ENCODE measurements around the gene ORM1. TPM values are rescaled to one million over a fixed set of nuclear protein-coding genes. Genes with fewer than 3 reads are reported as not detected.

Gene ORM1
- total and polyA plus RNA-seq, 2 of the 8 experiments (the other 6 are each of a cell fraction or from before 2014, with no cell fraction given), result 0.32 TPM; not detected in 1

DNA sequence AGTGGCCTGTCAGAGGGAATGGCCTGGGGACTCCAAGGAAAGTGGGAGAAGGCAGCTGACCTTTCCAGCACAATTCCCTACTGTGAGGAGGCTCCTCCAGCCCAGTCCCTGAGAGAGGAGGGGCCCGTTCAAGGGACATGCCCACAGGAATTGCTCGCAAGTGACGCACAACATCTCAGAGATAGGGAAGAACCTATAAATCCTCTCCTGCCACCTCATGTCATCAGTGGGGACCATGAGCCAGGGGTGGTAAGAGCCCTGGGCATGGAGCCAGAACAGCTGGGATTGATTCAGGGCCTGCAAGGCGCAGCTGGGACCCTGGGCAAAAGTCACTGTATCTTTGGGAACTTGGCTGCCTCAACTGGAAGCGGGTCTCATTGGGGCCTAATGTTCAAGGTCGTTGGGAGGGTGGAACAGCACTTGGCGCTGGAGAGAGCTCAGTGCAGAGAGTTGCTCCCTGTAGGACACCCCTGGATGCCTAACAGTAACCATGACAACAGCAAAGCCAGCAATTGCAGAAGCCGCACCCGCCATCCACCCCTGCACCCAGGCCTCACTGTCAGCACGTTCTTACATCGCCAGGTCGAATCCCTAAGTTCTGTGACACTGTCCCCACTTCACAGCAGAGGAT lies 41.3 kb upstream of the ORM1 start:
- Histone ChIP-seq H3K36me3 (ENCODE audit: control insufficient read depth in 2 of 4, insufficient read depth in 4 of 4, low read length in 3 of 4) (peaks cover 0 to 4% (median 0%) of the 10 kb centered on the region in 4 experiments; a peak in 2 of 8 replicates), H3K27me3 (replicated peaks in 1 of 4; ENCODE audit: control insufficient read depth in 3 of 4, extremely low read depth in 1 of 4, insufficient read depth in 3 of 4, low read length in 3 of 4) (no peaks in the 10 kb centered on the region), H3K9ac (replicated peaks in 1 of 4; ENCODE audit: extremely low read depth in 1 of 4, low read depth in 3 of 4, low read length in 3 of 4) (no peak overlapping the region), H3K27ac (ENCODE audit: low read depth, low read length) (no peak overlapping the region), H4K5ac (ENCODE audit: insufficient read length, low read depth, low read length) (no peak overlapping the region), H3K79me2 (ENCODE audit: control insufficient read depth in 1 of 2, insufficient read depth in 2 of 2, low read length in 2 of 2) (no peaks in the 10 kb centered on the region), H2AFZ (ENCODE audit: low read length) (no peak overlapping the region), H4K8ac (ENCODE audit: extremely low read depth, insufficient read depth, low read length) (no peak overlapping the region), H3K23ac (ENCODE audit: insufficient read length) (no peak overlapping the region), H2BK15ac (ENCODE audit: low read length) (no peak overlapping the region), H4K20me1 (replicated peaks in 1 of 2; ENCODE audit: control insufficient read depth in 1 of 2, insufficient read depth in 2 of 2, low read length in 2 of 2) (peaks cover 1 to 6% of the 10 kb centered on the region in 2 experiments), H2BK20ac (ENCODE audit: low read length) (no peak overlapping the region), H3K4me2 (ENCODE audit: insufficient read depth in 1 of 2, low read depth in 2 of 2, low read length in 2 of 2) (no peak overlapping the region), H3K9me3 (ENCODE audit: insufficient read depth in 2 of 2, low read depth in 1 of 2, low read length in 1 of 2) (no peaks in the 10 kb centered on the region), H3K4me3 (ENCODE audit: extremely low read depth in 1 of 4, insufficient read depth in 2 of 4, low read depth in 3 of 4, low read length in 4 of 4) (no peak overlapping the region), H2BK120ac (replicated peaks; ENCODE audit: low read depth, low read length) (no peak overlapping the region), H2AK5ac (ENCODE audit: low read depth, low read length) (no peak overlapping the region), H3K4me1 (replicated peaks in 1 of 4; ENCODE audit: control insufficient read depth in 3 of 4, insufficient read depth in 4 of 4, low read length in 3 of 4) (peaks cover 0 to 10% (median 1%) of the 10 kb centered on the region in 4 experiments; a peak in 3 of 7 replicates), H3K18ac (ENCODE audit: extremely low read depth, low read length) (no peak overlapping the region), H3K14ac (ENCODE audit: insufficient read length) (no peak overlapping the region), H3K56ac (replicated peaks; ENCODE audit: insufficient read length, low read depth, low read length) (no peak overlapping the region), H3K4ac (replicated peaks; ENCODE audit: insufficient read length, low read depth, low read length) (no peak overlapping the region), H2BK12ac (ENCODE audit: low read depth, low read length) (no peak overlapping the region), H2BK5ac (ENCODE audit: low read depth, low read length) (no peak overlapping the region), H3K23me2 (ENCODE audit: low read depth, low read length) (peaks cover 6% of the 10 kb centered on the region; the same call in 1 of the 2 replicates), H3K79me1 (ENCODE audit: low read depth, low read length) (no peaks in the 10 kb centered on the region), H4K91ac (replicated peaks; ENCODE audit: insufficient read length, low read length) (no peak overlapping the region)
- POLR2A ChIA-PET (ENCODE audit: partially characterized antibody), result interaction anchor here (1.1 kb wide), 1 partner anchor 30 kb away, joined by 3 read pairs; no protein-coding TSS in a partner anchor
- no peak for DNase-seq (ENCODE audit: low read depth in 1 of 2, low spot score in 2 of 2)
- CTCF ChIA-PET (ENCODE audit: partially characterized antibody), result interaction anchor here (0.6 to 3.1 kb wide), 6 partner anchors 10 to 197 kb away, joined by 3 to 18 read pairs (median 4); no protein-coding TSS in a partner anchor
- WGBS, 2 experiments (ENCODE audit: extremely low coverage in 1 of 2, insufficient coverage in 1 of 2, insufficient read length in 1 of 2, insufficient replicate concordance in 2 of 2, low coverage in 1 of 2, low lambda C conversion rate in 2 of 2, missing lambda C conversion rate in 1 of 2), result 89% methylated on average over 12 of the region's 12 CpGs; no CpG with 5 or more reads in 1 of the 2 experiments
- no peak for FAIRE-seq
- TF ChIP-seq RXRA (IDR thresholded peaks at IDR 0.05; ENCODE audit: insufficient read depth, low read depth, low read length) (no peak), SUZ12 (IDR thresholded peaks at IDR 0.05; ENCODE audit: low read length) (no peak), HDAC2 (IDR thresholded peaks at IDR 0.05; ENCODE audit: borderline replicate concordance in 1 of 2, low read depth in 2 of 2, low read length in 2 of 2) (no peak), RBBP5 (IDR thresholded peaks at IDR 0.05; ENCODE audit: borderline replicate concordance, low read depth, low read length) (no peak), BRCA1 (IDR thresholded peaks at IDR 0.05; ENCODE audit: low read depth, low read length) (no peak)
- TF ChIP-seq, protein P1, sequence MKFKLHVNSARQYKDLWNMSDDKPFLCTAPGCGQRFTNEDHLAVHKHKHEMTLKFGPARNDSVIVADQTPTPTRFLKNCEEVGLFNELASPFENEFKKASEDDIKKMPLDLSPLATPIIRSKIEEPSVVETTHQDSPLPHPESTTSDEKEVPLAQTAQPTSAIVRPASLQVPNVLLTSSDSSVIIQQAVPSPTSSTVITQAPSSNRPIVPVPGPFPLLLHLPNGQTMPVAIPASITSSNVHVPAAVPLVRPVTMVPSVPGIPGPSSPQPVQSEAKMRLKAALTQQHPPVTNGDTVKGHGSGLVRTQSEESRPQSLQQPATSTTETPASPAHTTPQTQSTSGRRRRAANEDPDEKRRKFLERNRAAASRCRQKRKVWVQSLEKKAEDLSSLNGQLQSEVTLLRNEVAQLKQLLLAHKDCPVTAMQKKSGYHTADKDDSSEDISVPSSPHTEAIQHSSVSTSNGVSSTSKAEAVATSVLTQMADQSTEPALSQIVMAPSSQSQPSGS (IDR thresholded peaks at IDR 0.05; ENCODE audit: low read length), result no peak

All from H1 (cell line).